HUDEP-2 (cell line): ENCODE results near the gene AUNIP.

Source experiments
- DNase-seq, 76 experiments: peaks; one replicate each; lab custom pipeline; 2025; ENCODE audit not compliant: unreplicated experiment in 76 of 76; lab: John Stamatoyannopoulos, UW

The AUNIP gene

GRCh38 chr1:25832336-25833037 is 26.8 kb downstream of the AUNIP start:
- no peak for DNase-seq

GRCh38 chr1:25831569-25832196 is 27.6 kb downstream of the AUNIP start:
- DNase-seq, result no peak

GRCh38 chr1:25829046-25829445 is 30.2 kb downstream of the AUNIP start:
- no peak for DNase-seq

GRCh38 chr1:25828491-25828890 is 30.8 kb downstream of the AUNIP start:
- no peak for DNase-seq

- no peak for DNase-seq
These were observed 32.7 kb downstream of the AUNIP start for GRCh38 chr1:25826571-25826970.

- peak in 2 of 76 experiments; percentile 10 to 20 for DNase-seq
These were observed 33.7 kb downstream of the AUNIP start for GRCh38 chr1:25825605-25826004.

- peak in 1 of 76 experiments; percentile 7 for DNase-seq
These were observed 37.6 kb downstream of the AUNIP start for GRCh38 chr1:25821630-25822091.

- DNase-seq, result no peak
These were observed 38.2 kb downstream of the AUNIP start for GRCh38 chr1:25821112-25821476.

GRCh38 chr1:25820247-25821111 is 38.8 kb downstream of the AUNIP start:
- peak in 54 of 76 experiments; percentile 3 to 64 (median 34) for DNase-seq

- DNase-seq, result peak in 71 of 76 experiments; percentile 9 to 85 (median 64)
These were observed 39.6 kb downstream of the AUNIP start, which contains the start of gene MTFR1L for GRCh38 chr1:25819491-25820246. MTFR1L (plus strand) TSS chr1:25819954; CDS start chr1:25823105, 3,151 bp downstream.

GRCh38 chr1:25818569-25818968 is 40.7 kb downstream of the AUNIP start:
- no peak for DNase-seq

- DNase-seq, result no peak
These were observed 41.3 kb downstream of the AUNIP start for GRCh38 chr1:25817840-25818501.

GRCh38 chr1:25816112-25816718 is 43.0 kb downstream of the AUNIP start:
- DNase-seq, result no peak

- no peak for DNase-seq
These were observed 43.8 kb downstream of the AUNIP start for GRCh38 chr1:25815208-25816111.

- DNase-seq, result no peak
These were observed 44.6 kb downstream of the AUNIP start for GRCh38 chr1:25814549-25815087.

GRCh38 chr1:25813734-25814471 is 45.4 kb downstream of the AUNIP start:
- DNase-seq, result no peak

- no peak for DNase-seq
These were observed 46.1 kb downstream of the AUNIP start for GRCh38 chr1:25813071-25813733.
